Activated T-helper 1 cell treated with anti-CD3 and anti-CD28 coated beads, Interleukin-2, amount 50 U/mL, for 16 hours (primary cell): ENCODE data around the gene ASTN2.

Experiments used
- DNase-seq, 2 donors: peaks; one replicate each; pipeline ENCODE4 v3.0.0-alpha.2; 2020; ENCODE audit warnings: low read depth in 1 of 2, low spot score in 1 of 2

The ASTN2 gene

GRCh38 chr9:116774421-116775180, 640.3 kb downstream of the ASTN2 start:
- DNase-seq = no peak

GRCh38 chr9:116767219-116767618, 647.6 kb downstream of the ASTN2 start:
- DNase-seq = no peak

DNA sequence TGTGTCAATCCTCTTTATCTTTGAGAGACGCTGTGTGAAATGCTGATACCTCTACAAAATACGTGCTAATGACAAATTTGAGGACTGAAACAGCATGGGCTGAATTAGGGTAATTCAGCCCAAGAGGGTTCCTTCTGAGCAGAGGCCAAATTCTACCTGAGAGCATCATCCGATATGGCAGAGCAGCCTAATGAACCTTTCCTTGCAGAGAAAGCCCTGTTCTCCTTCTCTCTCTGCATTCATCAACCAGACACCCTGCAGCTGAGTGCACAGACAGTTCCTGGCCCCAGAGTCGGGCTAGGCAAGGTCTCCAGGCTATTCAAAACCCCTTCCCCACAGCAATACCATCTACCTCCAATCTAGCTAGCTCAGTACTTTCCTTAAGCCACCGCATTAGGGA, 649.8 kb downstream of the ASTN2 start:
- DNase-seq = no peak

GRCh38 chr9:116763770-116764169, 651.1 kb downstream of the ASTN2 start:
- DNase-seq = no peak

DNA sequence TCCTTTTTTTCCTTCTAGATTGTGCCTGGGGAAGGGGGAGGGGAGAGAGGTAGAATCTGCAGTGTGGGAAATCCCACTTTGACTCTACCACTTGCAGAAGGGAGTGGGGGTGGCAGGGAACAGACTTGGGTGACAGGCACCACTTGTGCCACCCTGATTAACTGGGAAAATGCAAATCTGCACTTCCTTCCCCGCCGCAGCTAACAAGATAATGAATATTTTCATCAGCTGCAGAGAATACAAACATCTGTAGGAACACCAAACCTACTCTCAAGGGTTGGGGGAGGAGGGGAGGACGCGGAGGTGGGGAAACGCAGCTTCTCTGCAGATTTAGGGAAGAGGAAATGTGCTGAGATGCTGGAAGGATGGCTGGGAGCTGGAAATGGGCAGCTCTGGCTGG, 654.2 kb downstream of the ASTN2 start:
- DNase-seq = no peak

DNA sequence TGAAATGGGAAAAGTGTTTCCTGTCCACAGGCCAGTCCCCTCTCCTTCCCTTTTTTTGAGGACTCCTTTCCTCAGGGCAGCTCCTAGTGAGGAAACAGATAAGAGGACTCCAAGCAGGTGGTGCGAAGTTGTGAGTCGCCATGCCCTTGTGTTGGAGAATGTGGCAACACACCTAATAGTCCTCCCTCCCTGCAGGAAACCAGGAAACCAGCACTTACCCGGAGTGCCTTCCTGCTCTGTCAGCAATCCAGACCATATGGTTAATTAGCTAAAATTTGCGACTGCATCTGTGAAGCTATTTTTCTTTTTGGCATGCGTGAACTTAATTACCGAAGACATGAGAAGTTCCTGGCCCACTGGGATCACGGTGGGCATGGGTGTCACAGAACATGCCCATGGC, 657.8 kb downstream of the ASTN2 start:
- no peak for DNase-seq

- DNase-seq = no peak
These were observed 661.5 kb downstream of the ASTN2 start for GRCh38 chr9:116753389-116753788.

DNA sequence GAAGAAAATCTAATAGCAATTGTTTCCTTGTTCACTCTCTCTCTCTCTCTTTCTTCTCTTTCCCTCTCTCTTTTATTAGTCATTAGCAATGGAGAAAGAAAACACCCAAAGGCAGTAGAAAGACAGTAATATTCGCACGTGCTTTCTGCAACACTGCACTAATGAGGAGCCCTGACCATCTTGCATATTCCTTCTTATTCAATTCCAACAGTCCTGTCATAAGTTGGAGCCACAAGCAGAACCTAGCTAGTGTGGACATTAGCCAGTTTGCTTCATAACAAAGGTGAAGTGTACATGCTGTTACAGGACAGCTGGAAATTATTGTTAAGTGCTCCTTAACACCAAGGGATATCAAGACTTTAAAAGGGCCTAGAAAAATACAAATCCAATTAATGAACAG, 664.3 kb downstream of the ASTN2 start:
- DNase-seq = no peak

- DNase-seq = no peak
These were observed 665.1 kb downstream of the ASTN2 start for GRCh38 chr9:116749772-116750171.

DNA sequence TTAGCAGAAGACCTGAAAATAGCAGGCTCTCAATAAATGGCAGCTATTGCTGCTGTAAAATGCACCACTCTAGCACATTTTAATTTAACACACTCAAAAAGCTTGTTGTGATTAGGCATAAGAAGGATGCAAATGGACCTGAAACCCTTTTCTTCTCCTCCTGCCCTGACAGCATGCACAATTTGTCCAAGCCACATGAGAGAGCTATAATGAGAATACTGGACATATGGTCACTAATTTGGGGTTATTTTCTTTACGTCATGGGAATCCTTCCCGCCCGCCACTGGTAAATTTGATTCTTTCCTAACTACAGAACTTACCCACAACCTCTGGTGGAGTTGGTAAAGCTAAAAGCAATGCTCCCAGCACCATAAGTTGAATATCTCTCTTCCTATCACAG, 665.7 kb downstream of the ASTN2 start:
- DNase-seq = no peak

- DNase-seq = no peak
These were observed 673.1 kb downstream of the ASTN2 start for GRCh38 chr9:116741742-116742141.

DNA sequence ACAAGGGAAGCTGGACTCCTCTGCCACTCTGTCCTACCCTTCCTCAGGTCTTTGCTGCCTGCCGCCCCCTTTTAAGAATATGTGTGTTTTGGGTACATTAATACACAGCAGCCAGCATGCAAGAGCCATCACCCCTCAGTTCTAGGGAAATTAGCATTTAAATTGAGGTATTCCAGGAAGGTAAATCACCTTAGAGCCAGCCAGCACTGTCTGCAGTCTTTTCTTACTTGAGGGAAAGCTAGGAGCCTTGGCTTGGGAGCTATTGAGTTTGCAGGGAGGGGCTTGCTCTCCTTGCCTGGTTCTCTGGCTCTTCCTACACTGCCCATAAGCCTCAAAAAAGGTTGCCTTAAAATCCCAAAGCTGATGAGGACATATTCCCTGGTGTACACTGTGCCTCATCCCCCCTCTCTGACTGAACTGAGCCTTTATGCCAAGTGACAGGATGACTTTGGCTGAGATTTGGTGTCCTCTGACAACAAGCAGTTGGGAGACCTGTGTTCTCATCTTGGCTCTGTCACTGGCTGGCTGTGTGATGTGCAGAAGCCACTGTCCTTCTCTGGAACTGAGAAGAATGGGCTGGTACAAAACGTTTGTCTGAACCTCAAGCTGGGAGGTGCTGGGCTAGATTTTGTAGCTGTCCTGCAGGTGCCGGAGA, 673.6 kb downstream of the ASTN2 start:
- DNase-seq = no peak

DNA sequence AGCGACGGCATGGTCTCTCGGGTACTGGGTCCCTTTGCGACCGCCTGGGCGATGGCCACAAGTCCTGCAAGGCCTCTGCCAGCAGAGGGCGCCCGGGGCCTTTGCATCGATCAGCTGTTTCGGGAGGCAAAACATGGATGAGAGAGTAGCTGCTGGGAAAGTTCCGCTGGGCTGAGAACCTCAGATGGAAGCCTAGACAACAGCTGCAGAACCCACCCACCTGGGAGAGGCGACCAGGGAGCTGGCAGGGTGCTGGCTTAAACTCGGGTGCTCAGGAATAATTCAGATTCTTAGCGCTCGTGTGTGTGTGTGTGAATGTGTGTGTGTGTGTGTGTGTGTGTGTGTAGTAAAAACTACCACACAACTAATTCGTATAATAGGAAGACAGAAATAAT, 677.7 kb downstream of the ASTN2 start:
- peak in 1 of 2 donors; percentile 0 for DNase-seq

- no peak for DNase-seq
These were observed 678.3 kb downstream of the ASTN2 start for GRCh38 chr9:116736399-116737151.

DNA sequence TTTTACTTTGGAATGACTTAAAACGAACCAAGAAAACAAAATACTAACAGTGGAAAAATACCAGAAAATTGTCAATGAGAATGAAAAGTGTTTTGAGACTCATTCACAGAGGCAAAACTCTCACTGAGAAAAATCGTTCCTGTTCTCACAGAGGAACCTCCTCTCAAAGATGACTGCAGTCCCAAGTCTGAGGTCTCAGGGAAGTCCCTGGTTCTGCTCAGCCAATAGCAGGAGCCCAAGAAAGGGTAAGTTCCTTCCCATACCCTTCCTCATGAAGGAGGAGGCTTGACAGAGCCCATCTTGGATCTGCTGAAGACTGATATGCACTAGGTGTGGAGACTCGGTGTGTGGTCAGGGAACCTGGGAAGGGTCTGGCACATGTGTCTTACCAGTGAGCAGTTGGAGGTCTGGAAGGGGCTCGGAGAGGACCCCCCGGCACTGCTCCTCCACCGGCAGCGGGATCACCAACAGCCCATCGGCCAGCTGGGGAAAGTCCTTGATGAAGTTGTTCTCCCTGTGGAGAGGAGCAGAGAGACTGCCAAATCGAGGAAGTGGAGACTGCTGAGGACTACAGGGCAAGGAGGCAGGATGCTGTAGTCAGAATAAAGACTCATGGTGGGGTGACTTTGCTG, 681.7 kb downstream of the ASTN2 start:
- no peak for DNase-seq

- DNase-seq = no peak
These were observed 688.3 kb downstream of the ASTN2 start for GRCh38 chr9:116726602-116727001.

DNA sequence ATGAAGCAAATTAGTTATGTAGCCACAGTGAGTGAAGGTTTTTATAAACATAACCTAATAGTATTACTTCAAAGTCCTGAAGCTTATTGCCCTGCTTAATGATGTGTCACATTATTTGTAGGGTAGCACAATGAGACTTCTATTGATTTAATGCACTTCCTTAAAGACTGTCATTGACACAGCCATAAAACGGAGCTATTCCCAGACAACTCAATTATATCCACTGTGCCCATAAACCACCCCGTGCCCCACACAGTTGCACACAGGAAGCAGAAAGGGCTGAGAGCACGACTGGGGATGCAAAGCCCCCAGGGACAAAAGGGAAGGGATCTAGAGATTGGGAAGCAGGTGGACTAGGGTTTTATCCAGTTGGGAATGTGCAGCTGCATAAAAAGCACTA, 690.7 kb downstream of the ASTN2 start:
- no peak for DNase-seq

- DNase-seq = no peak
These were observed 692.9 kb downstream of the ASTN2 start for GRCh38 chr9:116721944-116722343.

GRCh38 chr9:116721411-116721810, 693.4 kb downstream of the ASTN2 start:
- DNase-seq = no peak

DNA sequence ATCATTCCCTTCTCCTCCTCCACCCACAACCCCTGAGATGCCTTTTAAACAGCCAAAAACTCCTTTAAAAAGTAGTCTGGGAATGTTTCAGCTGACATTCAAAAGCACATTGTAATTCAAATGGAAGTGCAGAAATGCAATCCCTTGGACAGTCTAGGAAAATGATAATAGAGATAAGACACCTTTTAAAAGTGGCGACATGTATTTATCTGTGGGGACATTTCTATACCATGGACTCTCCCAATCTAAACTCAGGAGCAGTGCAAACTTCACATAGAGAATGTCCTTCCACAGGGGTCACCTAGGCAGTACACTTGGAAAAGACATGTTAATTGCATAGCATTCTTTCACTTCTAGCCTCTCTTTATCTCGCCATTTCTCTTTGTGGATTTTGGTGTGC, 694.7 kb downstream of the ASTN2 start:
- no peak for DNase-seq

- DNase-seq = no peak
These were observed 696.7 kb downstream of the ASTN2 start for GRCh38 chr9:116718111-116718510.

DNA sequence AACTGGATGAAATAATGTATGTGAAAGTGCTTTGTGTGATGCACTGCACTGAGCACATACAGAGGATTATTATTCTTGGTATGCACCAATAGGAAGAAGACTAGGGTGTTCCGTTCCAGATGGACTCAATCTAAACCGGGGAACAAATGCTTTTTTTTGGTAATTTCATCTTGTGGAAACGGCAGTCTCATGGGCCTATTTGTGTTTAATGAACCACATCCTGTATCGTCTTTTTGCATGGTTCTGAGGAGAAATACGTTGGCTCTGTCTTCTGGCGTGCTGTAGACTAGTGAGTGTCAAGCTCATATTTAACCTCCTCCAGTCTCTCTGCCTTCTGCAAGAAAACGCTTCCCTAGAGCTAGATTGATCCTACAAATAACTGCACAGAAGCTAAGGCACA, 697.7 kb downstream of the ASTN2 start:
- DNase-seq = no peak
